RPMI8226 (cell line): Measurements from ENCODE around the gene TEKTIP1.

Source experiments
- DNase-seq: peaks from one replicate; pipeline ENCODE4 v3.0.0-alpha.2; 2015

TEKTIP1 gene

DNA sequence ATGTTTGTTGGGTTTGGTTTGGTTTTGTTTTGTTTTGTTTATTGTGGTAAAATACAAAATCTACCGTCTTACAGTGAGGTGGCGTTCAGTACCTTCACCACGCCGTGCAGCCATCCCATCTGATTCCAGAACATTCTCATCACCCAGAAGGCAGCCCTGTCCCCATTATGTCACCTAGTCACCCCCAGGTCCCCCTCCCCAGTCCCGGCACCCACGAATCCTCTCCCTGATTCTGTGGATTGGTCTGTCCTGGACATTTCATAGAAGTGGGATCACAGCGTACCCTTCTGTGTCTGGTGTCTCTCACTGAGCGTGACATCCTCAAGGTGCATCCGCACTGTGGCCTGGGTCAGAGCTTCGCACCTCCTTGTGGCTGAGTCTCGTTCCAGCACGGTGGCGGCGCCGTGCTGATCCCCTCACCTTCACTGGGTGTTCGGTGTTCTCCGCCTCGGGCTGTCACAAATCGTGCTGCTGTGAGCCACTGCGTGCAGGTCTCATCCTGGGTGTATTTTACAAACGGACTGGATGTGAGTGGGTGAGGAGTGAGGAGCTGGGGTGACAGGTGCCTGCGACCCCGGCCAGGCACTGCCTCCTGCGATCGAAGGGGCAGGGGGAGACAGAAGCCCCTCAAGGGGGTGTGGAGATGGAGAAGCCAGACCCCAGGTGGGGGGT lies 580 bp upstream of the TEKTIP1 start:
- no peak for DNase-seq

DNA sequence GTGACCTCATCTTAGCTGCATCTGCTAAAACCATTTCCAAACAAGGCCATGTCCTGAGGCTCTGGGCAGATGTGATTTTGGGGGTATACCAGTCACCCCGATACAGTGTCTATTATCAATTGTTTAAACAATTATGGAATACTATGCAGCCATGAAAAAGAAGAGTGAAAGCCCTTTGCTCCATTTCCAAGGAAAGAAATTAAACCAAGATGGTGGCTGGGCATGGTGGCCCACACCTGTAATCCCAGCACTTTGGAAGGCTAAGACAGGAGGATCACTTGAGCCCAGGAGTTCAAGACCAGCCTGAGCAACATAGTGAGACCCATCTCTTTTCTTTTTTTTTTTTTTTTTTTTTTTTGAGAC lies 763 bp downstream of the TEKTIP1 start:
- no peak for DNase-seq

DNA sequence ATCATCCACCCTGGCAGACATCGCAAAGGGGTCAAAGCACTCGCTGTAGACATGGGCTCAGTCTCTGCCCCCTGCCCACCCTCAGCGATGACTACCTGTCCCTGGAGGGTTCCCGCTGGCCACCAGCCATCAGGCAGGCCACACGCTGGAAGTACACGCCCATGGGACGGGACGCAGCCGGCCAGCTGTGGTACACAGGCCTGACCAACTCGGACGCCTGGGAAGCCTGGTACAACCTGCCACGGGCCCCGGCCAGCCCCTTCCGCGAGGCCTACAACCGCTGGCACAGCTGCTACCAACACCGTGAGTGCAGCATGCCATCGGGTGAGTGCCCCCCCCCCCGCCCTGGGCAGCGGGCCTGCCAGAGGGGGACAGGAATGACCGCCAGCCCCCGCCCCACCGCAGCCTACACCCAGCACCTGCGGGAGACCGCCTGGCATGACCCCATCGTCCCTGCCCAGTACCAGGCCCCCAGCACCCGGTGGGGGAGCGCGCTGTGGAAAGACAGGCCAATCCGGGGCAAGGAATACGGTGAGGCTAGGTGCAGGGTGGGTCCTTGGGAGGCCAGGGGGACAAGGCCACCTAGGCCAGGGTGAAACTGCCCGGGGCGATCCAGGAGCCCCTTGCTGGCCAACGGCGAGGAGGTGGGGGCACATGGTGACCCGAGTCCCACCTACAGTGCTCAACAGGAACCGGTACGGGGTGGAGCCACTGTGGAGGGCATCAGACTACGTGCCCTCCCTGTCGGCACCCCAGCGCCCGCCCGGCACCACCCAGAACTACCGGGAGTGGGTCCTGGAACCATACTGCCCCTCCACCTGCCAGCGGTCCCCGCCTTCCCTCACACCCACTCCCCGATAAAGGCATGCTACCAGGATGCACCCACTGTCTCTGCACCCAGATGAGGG lies 4.4 kb downstream of the TEKTIP1 start:
- no peak for DNase-seq

DNA sequence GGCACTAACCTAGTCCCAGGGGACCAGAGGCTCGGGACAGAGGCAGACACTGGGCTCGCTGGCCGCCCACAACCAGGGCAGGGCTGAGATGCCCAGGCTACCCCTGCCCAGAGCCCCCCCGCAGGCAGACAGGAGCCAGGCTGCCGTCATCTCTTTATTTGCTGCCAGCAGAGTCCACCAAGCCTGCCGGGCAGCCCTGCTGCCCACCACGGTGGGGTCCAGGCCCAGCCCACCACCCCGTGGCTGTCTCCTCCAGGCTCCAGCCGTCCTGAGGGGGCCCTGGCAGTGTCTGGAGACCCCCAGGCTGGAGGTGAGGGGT lies 5.0 kb downstream of the TEKTIP1 start:
- DNase-seq, result no peak

DNA sequence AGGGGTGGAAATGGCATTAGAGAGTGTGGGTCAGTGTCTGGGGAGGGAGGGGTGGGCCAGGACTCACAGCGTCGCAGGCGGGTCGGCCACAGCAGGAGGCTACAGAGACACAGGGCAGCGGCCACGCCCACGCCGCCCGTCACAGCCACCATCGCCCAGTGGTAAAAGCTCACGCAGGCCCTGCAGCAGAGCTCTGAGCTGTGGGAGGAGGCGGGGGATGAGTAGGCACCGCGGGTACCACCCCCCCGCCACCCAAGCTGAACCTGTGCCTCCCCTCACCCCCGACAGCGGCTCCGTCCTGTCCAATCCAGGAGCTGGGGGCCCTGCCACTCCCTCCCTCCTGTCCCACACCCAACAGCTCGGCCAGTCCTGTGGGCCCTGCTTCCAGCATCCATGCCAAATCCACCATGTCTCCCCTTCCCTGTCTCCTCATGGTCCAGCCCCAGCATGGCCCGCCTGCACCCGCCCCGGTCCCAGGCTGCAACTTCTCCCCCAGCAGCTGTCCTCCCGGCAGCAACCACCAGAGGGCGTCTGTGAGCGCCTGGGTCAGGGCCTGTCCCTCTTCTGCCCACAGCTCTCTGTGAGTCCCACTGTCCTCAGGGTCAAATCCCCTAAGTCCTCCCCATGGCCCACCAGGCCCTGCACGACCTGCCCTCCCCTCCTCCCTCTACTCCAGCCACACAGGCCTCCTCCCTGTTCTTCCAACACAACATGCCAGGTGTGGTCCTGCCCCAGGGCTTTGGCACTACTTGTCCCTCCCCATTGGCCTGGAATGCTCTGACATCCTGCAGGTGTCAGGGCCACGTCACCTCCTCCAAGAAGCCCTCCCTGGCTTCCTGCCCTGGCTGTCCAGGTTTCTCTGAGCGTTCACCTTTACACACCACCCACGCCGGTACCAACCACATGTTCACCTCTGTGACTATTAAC lies 6.0 kb downstream of the TEKTIP1 start:
- peak; percentile 67 for DNase-seq

DNA sequence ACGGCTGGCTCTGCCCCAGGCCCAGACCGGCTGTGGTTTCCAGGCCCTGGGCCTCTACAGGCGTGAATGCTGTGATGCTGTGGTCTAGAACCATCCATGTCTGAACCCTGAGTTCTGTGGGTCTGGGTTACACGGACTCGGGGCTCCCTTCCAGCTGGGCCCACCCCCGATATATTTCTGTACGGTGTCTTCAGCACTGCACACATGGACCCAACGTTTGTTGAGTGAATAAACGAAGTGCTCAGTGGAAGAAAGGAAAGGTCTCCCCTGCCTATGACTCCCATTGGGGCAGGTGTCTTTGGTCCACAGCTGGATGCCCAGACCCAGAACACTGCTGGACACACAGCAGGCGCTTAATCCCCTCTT lies 6.7 kb downstream of the TEKTIP1 start:
- no peak for DNase-seq

DNA sequence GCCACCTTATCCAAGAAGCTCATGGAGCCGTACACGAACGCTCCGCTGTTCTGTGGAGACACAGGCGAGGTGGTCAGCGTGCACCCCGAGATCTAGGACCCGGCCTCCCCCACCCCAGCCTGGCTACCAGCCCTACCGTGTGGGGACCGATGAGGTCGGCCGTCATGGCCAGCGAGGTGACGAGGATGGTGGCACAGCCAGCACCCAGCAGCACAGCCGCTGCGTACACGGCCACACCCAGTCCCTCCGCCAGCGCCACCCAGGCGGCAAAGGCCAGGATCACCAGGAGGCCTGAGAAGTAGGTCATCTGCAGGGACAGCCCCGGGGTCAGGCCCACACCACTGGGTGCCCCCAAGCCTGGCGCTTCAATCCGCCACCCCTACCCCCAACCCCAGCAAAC lies 7.1 kb downstream of the TEKTIP1 start:
- no peak for DNase-seq

DNA sequence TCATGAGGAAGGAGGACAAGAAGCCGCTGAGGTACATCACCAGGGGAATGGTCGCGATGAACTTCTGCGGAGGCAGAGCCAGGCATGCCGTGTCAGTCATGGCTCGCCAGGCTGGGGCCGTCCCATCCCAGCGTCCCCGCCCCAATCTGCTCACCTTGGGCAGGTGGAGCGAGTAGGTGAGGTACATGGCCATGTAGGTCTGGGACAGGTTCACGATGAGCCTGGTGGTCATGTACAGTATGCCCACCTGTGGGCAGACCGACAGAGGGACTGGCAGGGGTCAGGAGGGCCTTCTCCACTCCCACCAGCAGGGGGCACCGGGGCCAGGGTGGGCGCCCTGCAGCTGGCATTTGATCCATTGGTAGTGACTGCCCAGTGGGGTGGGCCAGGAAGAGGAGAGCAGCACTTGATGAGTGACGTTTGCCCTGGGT lies 8.3 kb downstream of the TEKTIP1 start:
- DNase-seq, result no peak

DNA sequence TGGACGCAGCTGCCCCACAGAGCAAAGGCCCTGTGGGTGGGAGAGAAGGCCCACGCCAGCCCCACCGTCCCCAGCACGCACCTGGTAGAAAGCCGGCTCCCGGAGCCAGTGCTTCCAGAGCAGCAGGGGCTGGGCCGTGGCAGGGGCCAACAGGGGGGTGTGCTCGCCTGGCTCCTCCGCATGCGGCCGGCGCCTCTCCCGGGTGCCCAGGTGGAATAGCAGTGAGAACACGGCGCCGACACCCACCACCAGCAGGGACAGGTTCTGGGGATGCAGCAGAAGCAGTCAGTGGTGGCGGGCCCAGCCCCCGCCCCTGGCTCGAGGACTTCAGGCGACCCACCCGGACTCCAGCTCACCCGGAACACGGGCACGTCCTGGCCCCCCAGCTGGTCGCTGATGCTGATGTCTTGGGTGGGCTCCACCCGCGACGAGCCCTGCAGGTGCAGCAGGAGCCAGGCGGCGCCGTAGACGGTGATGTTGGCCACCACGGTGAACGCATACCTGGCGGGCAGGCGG lies 8.9 kb downstream of the TEKTIP1 start:
- DNase-seq, result no peak

DNA sequence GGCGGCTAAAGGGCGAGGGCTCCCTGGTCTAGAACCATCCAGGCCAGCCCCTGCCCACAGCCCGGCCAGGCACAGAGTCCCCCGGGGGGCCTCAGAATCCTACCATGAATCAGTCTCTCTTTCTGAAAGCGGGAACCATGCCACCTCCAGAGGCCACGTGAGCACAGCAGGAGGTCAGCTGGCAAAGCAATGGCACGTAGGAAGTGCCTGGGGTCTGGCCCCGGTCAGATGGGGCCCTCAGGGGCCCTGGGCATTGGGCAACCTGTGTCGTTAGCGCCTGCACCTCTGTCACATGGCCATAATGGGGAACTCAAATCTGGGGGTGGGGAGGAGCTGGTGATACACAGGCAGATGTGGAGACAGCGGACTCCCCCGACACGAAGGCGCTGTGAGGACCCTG lies 9.6 kb downstream of the TEKTIP1 start:
- DNase-seq, result no peak

DNA sequence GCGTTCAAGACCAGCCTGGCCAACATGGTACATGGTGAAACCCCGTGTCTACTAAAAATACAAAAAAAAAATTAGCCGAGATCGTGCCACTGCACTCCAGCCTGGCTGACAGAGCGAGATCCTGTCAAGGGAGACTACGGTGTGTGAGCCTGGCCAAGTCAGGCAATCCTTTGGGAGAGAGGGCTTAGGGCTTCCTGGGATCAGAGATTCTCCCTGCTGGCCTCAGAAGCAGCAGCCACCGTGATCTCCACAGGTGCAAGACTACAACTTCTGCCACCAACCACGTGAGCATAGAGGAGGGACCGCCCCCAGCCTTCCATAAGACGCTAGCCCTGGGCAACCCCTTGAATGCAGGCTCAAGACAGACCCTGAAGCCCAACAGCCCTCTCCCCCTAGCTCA lies 10.8 kb downstream of the TEKTIP1 start:
- DNase-seq, result no peak

DNA sequence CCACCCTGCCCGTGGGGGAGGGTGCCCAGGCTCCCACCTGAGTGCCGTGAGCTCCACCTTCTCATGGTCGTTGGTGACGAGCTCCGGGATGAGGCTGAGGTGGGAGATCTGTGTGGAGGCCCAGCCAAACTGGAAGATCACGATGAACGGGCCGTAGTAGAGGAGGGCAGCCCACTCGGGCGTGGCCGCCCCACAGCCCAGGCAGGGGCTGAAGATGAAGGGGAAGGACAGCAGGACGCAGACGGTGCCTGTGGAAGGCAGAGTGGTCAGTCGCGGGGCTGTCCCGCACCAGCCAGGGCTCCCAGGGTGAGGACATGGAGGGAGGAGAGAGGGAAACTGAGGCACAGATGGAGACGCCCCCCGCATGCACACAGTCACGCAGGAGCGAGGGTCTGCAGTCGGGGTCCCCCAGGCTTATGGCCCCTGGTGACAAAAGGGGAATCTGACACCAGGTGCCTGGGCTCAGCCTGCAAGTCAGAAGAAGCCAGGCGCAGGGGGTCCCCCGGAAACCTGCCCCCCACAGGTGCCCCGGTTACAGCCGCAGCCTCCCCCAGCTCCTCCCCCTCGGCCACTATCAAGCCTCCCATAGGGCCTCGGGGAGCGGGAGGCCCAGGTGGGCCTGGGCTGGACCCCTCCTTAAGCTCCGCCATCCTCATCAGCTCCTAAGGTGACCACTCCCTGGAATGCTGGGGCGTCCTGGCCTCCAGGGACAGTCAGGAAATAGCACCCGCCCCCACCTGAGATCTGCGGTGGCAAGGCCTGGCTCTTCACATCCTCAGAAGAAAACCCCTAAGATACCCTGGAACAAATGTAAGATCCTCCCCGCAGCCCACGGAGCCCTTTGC lies 12.2 kb downstream of the TEKTIP1 start:
- DNase-seq, result no peak

DNA sequence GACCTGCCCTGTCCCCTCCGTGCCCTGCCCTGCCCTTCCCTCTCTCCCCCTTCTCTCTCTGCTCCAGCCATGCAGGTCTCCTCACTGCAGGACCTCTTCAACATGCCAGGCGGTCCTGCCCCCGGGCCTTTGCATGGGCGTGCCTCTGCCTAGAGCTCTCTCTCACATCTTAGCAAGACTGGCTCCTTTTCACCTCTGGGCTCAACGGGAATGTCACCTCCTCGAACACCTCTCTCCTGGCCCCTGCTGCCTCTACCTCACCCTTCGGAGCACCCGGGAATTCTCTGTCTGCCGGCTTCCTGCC lies 12.8 kb downstream of the TEKTIP1 start:
- DNase-seq, result no peak

DNA sequence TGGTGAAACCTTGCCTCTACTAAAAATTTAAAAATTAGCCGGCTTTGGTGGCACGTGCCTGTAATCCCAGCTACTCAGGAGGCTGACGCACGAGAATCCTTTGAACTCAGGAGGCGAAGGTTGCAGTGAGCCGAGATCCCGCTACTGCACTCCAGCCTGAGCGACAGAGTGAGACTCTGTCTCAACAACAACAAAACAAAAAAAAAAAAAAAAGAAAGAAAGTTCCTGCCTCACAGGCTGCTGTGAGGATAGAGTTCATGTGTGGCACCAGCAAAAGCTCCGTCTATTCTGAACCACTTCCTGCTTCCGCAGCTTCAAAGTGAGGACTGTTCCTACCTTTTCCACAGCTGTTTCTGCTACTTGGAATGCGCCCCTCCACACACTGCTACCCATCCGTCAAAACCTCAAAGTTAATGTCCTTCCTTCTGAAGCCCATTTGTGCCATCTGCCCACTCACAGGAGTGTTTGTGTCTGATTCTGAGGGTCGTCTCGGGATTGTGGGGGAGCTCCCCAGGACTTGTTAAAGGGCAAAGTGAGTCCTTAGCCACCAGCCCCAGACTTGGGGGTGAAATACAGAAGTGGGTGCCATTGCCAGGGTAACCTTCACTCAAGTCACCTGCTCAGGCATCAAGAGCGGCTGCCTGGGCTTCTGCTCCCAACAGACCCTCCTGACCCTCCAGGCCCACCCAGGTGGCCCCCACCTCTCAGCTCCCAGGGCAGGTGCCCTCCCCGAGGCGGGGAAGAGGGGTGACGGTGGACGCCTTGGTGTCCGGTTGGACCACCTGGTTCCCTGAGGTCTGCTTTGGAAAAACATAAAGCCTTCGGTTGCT lies 15.5 kb downstream of the TEKTIP1 start:
- DNase-seq, result no peak

DNA sequence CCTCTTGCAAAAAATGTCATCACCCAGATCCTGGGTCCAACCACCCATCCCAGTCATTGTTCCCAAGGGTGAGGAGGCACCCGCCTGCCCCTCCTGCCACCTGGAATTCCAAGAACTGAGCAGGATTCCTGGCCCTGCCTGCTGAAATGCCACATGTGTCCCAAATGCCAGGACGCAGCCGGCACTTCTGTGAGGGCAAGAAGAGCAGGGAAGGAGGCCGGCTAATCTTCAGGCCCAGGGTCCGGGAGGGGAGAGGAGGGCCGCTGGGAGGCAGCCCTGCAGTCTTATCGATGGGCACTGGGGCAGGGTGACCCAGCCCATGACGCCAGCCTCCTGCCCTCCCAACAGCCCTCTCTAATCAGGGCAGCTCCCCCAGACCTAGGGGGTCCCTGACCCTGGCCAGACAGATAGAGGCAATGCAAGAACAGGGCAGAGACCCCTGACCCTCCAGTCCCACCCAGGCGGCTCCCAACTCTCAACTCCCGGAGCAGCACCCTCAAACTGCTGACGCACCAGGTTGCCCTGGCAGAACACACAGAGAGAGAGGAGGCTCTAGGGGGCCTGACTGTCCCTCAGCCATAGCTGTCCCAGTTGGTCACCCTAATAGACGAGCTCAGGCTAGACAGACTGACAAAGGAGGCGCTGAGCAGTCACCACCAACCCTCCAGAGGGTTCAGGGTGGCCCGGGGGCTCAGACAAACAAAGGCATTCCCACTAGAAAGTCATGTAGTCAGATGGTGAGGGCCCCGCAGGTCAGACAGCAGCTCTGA lies 16.9 kb downstream of the TEKTIP1 start:
- DNase-seq, result no peak

DNA sequence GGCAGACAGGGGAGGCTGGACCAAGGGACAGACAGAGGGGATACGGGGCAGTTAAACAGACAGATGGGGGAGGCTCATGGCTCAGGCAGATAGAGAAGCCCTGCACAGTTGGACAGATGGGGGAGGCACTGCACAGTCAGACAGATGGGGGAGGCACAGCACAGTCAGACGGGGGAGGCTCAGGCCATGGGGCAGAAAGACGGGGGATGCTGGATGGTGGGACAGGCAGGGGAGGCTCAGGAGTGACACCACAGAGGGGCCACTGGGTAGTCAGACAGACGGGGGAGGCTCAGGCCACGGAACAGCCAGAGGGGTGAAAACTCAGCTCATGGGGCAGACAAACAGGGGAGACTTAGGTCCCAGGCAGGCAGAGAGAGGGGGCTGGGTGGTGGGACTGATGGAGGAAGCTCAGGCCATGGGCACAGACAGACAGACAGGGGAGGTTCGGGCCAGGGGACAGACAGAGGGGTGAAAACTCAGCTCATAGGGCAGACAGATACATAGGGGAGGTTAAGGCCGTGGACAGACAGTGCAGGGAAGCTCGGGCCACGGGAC lies 17.5 kb downstream of the TEKTIP1 start:
- no peak for DNase-seq

DNA sequence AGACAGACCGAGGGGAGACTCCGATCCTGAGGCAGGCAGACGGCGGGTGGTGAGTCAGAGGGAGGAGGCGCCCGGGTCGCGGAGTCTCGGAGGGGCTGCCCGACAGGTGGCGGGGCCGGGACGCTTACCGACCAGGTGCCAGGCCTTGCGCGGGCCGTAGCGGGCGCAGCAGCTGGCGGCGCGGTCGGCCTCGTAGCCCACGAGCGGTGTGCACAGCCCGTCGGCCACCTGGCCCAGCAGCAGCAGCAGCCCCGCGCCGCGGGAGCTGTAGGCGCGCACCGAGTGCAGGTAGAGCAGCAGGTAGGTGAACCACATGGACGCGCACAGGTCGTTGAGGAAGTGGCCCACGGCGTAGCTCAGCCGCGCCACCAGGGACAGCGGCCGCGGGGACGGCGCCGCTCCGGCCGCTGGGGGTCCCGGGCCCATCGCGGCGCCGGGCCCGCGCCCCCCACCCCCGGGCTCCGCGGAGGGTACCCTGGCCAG lies 18.0 kb downstream of the TEKTIP1 start:
- DNase-seq, result peak; percentile 68

DNA sequence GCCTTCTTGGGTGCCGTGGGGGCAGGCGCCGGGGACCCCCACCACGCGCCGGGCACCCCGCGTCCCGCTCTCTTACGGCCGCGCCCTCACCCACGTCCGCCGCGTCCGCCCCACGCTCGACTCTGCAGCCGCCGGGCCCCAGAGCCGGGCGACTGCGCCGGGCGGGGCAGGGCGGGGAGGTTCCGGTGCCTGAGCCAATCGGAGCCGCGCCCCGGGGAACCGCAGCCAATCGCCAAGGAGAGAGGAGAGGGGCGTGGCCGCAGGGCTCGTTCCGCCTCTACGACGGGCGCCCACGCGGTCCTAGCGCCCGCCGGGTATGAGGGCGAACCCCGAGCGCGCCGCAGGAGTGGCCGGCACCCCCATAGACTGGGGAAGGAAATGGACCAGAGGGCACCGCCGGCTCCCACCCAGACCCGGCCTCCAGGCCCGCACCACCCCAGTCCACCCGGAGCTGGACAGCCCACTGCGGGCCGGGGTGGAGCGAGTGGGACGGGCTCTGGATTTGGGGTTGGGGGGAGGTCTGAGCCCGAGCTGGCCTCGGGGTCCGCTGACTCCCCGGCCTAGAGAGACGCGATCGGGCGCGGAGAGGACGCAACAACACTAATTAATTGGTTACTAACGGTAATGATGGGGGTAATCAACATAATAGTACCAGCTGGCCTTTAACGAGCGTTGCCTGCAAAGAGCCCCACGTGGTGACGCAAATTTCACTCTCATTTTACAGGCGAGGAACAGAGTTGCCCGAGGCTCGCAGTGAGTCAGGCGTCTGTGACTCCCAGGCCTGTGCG lies 18.7 kb downstream of the TEKTIP1 start, which contains the start of gene MFSD12:
Gene MFSD12 (minus strand): TSS at position 126 of the 788 bp plus-strand sequence. CDS start 183 bp downstream, outside the sequence.
- peak; percentile 97 for DNase-seq
